Hypothalamus (tissue), 51 donors: ENCODE results near the gene TEAD4.

Source experiments
- DNase-seq, 51 donors: peaks; one replicate each; lab custom pipeline; 2025; lab: John Stamatoyannopoulos, UW

The TEAD4 gene

GRCh38 chr12:3028108-3028507 is 68.9 kb downstream of the TEAD4 start:
- DNase-seq, result no peak

GRCh38 chr12:3030821-3031429 is 71.7 kb downstream of the TEAD4 start:
- no peak for DNase-seq

- DNase-seq, result no peak
These were observed 73.0 kb downstream of the TEAD4 start for GRCh38 chr12:3032161-3032560.

GRCh38 chr12:3032770-3033538 is 73.8 kb downstream of the TEAD4 start:
- no peak for DNase-seq

- DNase-seq, result no peak
These were observed 74.3 kb downstream of the TEAD4 start for GRCh38 chr12:3033539-3033867.

- DNase-seq, result peak in 36 of 51 donors; percentile 5 to 68 (median 26)
These were observed 75.0 kb downstream of the TEAD4 start for GRCh38 chr12:3034067-3034750.

- no peak for DNase-seq
These were observed 76.0 kb downstream of the TEAD4 start for GRCh38 chr12:3035171-3035570.

GRCh38 chr12:3035815-3036702 is 76.9 kb downstream of the TEAD4 start:
- DNase-seq, result peak in 27 of 51 donors; percentile 12 to 84 (median 43)

- DNase-seq, result peak in 2 of 51 donors; percentile 49 to 63
These were observed 77.9 kb downstream of the TEAD4 start for GRCh38 chr12:3036901-3037600.

- no peak for DNase-seq
These were observed 79.0 kb downstream of the TEAD4 start for GRCh38 chr12:3038166-3038565.

GRCh38 chr12:3038926-3039510 is 79.8 kb downstream of the TEAD4 start:
- DNase-seq, result no peak

- DNase-seq, result no peak
These were observed 80.9 kb downstream of the TEAD4 start for GRCh38 chr12:3040026-3040656.

GRCh38 chr12:3040663-3041544 is 81.7 kb downstream of the TEAD4 start:
- DNase-seq, result no peak

- DNase-seq, result peak in 36 of 51 donors; percentile 9 to 74 (median 45)
These were observed 82.5 kb downstream of the TEAD4 start for GRCh38 chr12:3041558-3042164.

- no peak for DNase-seq
These were observed 83.2 kb downstream of the TEAD4 start for GRCh38 chr12:3042394-3042793.

- DNase-seq, result no peak
These were observed 83.6 kb downstream of the TEAD4 start for GRCh38 chr12:3042826-3043225.

- DNase-seq, result no peak
These were observed 84.2 kb downstream of the TEAD4 start for GRCh38 chr12:3043406-3043805.

- DNase-seq, result no peak
These were observed 85.0 kb downstream of the TEAD4 start for GRCh38 chr12:3044141-3044630.
